ENCODE results near the gene GMDS. TPM values are rescaled to one million over a fixed set of nuclear protein-coding genes. Genes with fewer than 3 reads are reported as not detected.

Gene GMDS
- total and polyA plus RNA-seq, 2 of the 8 experiments (the other 6 are each of a cell fraction or from before 2014, with no cell fraction given), result 16.8 to 50.0 TPM

DNA sequence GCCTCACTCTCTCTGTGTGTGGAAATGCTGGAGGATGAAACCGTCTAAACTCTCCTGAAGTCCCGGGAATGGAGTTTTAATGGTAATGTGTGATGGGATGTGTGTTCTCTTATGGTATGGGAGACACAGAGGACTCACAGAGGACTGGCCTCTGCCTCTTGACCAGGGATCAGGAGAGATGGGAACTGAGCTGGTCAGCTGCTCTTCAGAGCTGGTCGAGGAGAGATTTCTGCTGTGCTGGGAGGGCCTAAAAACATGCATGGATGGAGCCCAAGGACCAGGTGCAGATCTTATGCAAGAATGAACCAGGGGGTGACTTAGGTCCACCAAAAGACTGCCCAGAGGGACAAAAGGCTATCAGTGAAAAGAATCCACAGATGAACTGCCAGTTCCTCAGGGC lies 27.3 kb upstream of the GMDS start:
- DNase-seq (ENCODE audit: low read depth in 1 of 2, low spot score in 2 of 2) (no peak), FAIRE-seq (no peak)
- H3K9ac ChIP-seq (replicated peaks in 1 of 4; ENCODE audit: extremely low read depth in 1 of 4, low read depth in 3 of 4, low read length in 3 of 4), result no peak overlapping the region
- no peak for TF ChIP-seq POU5F1 (IDR thresholded peaks at IDR 0.05; ENCODE audit: low read depth, low read length)
- no peak for TF ChIP-seq KDM5A (IDR thresholded peaks at IDR 0.05; ENCODE audit: low read length)
- TF ChIP-seq CEBPB (IDR thresholded peaks at IDR 0.05; ENCODE audit: low read depth, low read length), result no peak
- no peak overlapping the region for H3K4ac ChIP-seq (replicated peaks; ENCODE audit: insufficient read length, low read depth, low read length)
- H3K9me3 ChIP-seq (ENCODE audit: insufficient read depth in 2 of 2, low read depth in 1 of 2, low read length in 1 of 2), result no peaks in the 10 kb centered on the region
- 86% methylated on average over 3 of the region's 3 CpGs; no CpG with 5 or more reads in 1 of the 2 experiments for WGBS, 2 experiments (ENCODE audit: extremely low coverage in 1 of 2, insufficient coverage in 1 of 2, insufficient read length in 1 of 2, insufficient replicate concordance in 2 of 2, low coverage in 1 of 2, low lambda C conversion rate in 2 of 2, missing lambda C conversion rate in 1 of 2)
- no peak overlapping the region for H3K56ac ChIP-seq (replicated peaks; ENCODE audit: insufficient read length, low read depth, low read length)
- no peak overlapping the region for H3K27ac ChIP-seq (ENCODE audit: low read depth, low read length)
- H3K23ac ChIP-seq (ENCODE audit: insufficient read length), result no peak overlapping the region
- H2BK20ac ChIP-seq (ENCODE audit: low read length), result no peak overlapping the region
- no peak overlapping the region for H4K5ac ChIP-seq (ENCODE audit: insufficient read length, low read depth, low read length)
- no peak overlapping the region for H2BK5ac ChIP-seq (ENCODE audit: low read depth, low read length)
- H4K20me1 ChIP-seq (replicated peaks in 1 of 2; ENCODE audit: control insufficient read depth in 1 of 2, insufficient read depth in 2 of 2, low read length in 2 of 2), result no peaks in the 10 kb centered on the region
- no peak overlapping the region for H3K4me3 ChIP-seq (ENCODE audit: extremely low read depth in 1 of 4, insufficient read depth in 2 of 4, low read depth in 3 of 4, low read length in 4 of 4)
- no peak overlapping the region for H3K4me2 ChIP-seq (ENCODE audit: insufficient read depth in 1 of 2, low read depth in 2 of 2, low read length in 2 of 2)
- no peak overlapping the region for H2AFZ ChIP-seq (ENCODE audit: low read length)
- no peak overlapping the region for H2AK5ac ChIP-seq (ENCODE audit: low read depth, low read length)
- no peaks in the 10 kb centered on the region; the same call in 1 of the 2 replicates for H3K23me2 ChIP-seq (ENCODE audit: low read depth, low read length)
- ChIA-PET POLR2A (ENCODE audit: partially characterized antibody) (no interaction called here), CTCF (ENCODE audit: partially characterized antibody) (interaction anchor here (0.6 kb wide), 1 partner anchor 88 kb away, joined by 4 read pairs; no protein-coding TSS in a partner anchor)
- no peak overlapping the region for H4K91ac ChIP-seq (replicated peaks; ENCODE audit: insufficient read length, low read length)
- no peak overlapping the region for H2BK15ac ChIP-seq (ENCODE audit: low read length)
- H2BK12ac ChIP-seq (ENCODE audit: low read depth, low read length), result no peak overlapping the region
- H4K8ac ChIP-seq (ENCODE audit: extremely low read depth, insufficient read depth, low read length), result no peak overlapping the region
- no peaks in the 10 kb centered on the region for H3K4me1 ChIP-seq (replicated peaks in 1 of 4; ENCODE audit: control insufficient read depth in 3 of 4, insufficient read depth in 4 of 4, low read length in 3 of 4)
- H2BK120ac ChIP-seq (replicated peaks; ENCODE audit: low read depth, low read length), result no peak overlapping the region
- H3K79me2 ChIP-seq (ENCODE audit: control insufficient read depth in 1 of 2, insufficient read depth in 2 of 2, low read length in 2 of 2), result no peaks in the 10 kb centered on the region
- H3K79me1 ChIP-seq (ENCODE audit: low read depth, low read length), result no peaks in the 10 kb centered on the region
- no peaks in the 10 kb centered on the region for H3K36me3 ChIP-seq (ENCODE audit: control insufficient read depth in 2 of 4, insufficient read depth in 4 of 4, low read length in 3 of 4)
- no peak overlapping the region for H3K14ac ChIP-seq (ENCODE audit: insufficient read length)
- H3K18ac ChIP-seq (ENCODE audit: extremely low read depth, low read length), result no peak overlapping the region
- H3K27me3 ChIP-seq (replicated peaks in 1 of 4; ENCODE audit: control insufficient read depth in 3 of 4, extremely low read depth in 1 of 4, insufficient read depth in 3 of 4, low read length in 3 of 4), result no peaks in the 10 kb centered on the region
